Esophagus squamous epithelium (tissue), 5 donors: ENCODE results near the gene DSCAML1. TPM values are rescaled to one million over a fixed set of nuclear protein-coding genes. Genes with fewer than 3 reads are reported as not detected.

ENCODE experiments used
- DNase-seq: peaks from one replicate; lab custom pipeline; 2025; lab: John Stamatoyannopoulos, UW
- H3K27ac ChIP-seq, 4 donors: fragments of 200-600 bp; sonication (generic); one replicate each; pipeline ENCODE4 v1.5.1; 2016 to 2019; ENCODE audit warnings: mild to moderate bottlenecking in 1 of 4
- H3K27me3 ChIP-seq, 4 donors: fragments of 200-600 bp; sonication (generic); 1 replicate in 3 of 4; 2 replicates in 1 of 4; pipeline versions ENCODE4 v1.5.1 to v1.6.0; 2017 to 2021; ENCODE audit warnings: antibody characterized with exemption in 1 of 4
- H3K36me3 ChIP-seq, 3 donors: fragments of 200-600 bp; sonication (generic); one replicate each; pipeline ENCODE4 v1.5.1; 2016 to 2019
- H3K4me1 ChIP-seq, 3 donors: fragments of 200-600 bp; sonication (generic); one replicate each; pipeline ENCODE4 v1.5.1; 2017 to 2019
- H3K4me3 ChIP-seq, 4 donors: fragments of 200-600 bp; sonication (generic); 1 replicate in 3 of 4; 2 replicates in 1 of 4; pipeline ENCODE4 v1.5.1; 2016 to 2019; ENCODE audit warnings: mild to moderate bottlenecking in 2 of 4, moderate library complexity in 1 of 4
- H3K9me3 ChIP-seq, 3 donors: fragments of 200-600 bp; sonication (generic); one replicate each; pipeline ENCODE4 v1.5.1; 2016 to 2019
- POLR2A ChIP-seq, 4 donors: fragments of 450-650 bp; IDR thresholded peaks; one replicate each; pipeline ENCODE4 v1.6.1; 2017; ENCODE audit warnings: antibody characterized with exemption in 4 of 4, mild to moderate bottlenecking in 4 of 4, moderate library complexity in 3 of 4
- WGBS, 2 donors: methylation state at CpG; one replicate each; pipeline ENCODE4 v1.1.5; 2018; 5-methylcytosine and 5-hydroxymethylcytosine counted together
- intact Hi-C: fragments of 100-400 bp; cut with DNase I; formaldehyde crosslinking; loops from one replicate; pipeline ENCODE4 v1.15.0; 2022
- total RNA-seq, 4 donors: library from RNA; depleted of rRNA; stranded (reverse); fragments of >200 nt; gene quantifications; one replicate each; pipeline ENCODE4 v1.1.0, GENCODE V29; 2016
- TF ChIP-seq, protein P1 (sequence below), 6 experiments: fragments of 450-650 bp in 4 of 6; fragments of 200-600 bp in 2 of 6; sonication (generic) in 2 of 6; IDR thresholded peaks; one replicate each; pipeline ENCODE4 v1.5.1; 2016 to 2019; ENCODE audit warnings: antibody characterized with exemption in 6 of 6, mild to moderate bottlenecking in 4 of 6, moderate library complexity in 4 of 6
- donor health status: DM: yes; HTN: yes; CAD: no.

DSCAML1 gene
- total RNA-seq, 4 donors from 2014 or later, result 0.04 to 0.19 TPM; not detected in 2

DNA sequence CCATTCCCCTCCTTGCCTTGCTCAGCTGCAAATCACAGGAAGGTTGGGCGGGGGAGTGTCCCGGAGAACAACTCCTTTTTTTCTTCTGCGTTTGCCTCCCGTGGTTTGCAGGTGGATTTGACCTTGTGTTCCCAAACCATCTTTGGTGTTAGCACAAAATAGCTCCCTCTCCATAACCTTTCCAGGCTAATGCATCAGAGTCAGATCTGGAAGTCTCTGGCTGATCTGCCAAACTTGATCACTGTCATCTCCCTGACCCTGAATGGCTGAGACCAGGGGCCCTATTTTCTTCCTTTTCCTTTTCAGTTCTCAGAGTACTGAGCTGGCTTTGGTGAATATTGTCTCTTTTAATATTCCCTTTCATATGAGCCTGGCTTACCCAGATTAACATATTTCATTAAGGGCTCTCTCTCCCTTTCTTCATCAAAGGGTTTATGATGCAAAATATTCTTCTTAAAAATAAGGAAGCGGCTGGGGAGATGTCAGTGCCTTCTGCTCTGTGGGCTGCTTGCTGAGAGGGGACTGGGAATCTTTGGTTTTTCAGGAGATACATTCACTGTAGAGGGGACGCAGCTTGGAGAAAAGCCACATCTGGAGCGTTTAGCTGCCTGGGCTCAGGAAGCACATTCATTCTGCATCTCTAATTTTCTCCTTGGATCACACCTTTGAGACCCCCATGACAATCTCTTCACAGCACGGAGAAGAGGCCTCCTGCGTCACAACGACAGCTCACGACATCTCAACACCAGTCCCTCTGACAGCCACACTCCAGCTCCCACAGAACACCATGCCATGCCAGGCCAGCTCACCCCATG, 321.1 kb downstream of the DSCAML1 start:
- 64 to 68% methylated on average over 9 to 11 of the region's 11 CpGs for WGBS, 2 donors
- H3K27me3 ChIP-seq, result peaks cover 0 to 15% (median 0%) of the 10 kb centered on the region in 4 donors
- intact Hi-C loops, result no loop called here
- no peaks in the 10 kb centered on the region for H3K36me3 ChIP-seq
- no peak for DNase-seq
- no peak overlapping the region for H3K4me3 ChIP-seq
- H3K27ac ChIP-seq, result no peak overlapping the region
- no peaks in the 10 kb centered on the region for H3K9me3 ChIP-seq
- TF ChIP-seq, protein P1, sequence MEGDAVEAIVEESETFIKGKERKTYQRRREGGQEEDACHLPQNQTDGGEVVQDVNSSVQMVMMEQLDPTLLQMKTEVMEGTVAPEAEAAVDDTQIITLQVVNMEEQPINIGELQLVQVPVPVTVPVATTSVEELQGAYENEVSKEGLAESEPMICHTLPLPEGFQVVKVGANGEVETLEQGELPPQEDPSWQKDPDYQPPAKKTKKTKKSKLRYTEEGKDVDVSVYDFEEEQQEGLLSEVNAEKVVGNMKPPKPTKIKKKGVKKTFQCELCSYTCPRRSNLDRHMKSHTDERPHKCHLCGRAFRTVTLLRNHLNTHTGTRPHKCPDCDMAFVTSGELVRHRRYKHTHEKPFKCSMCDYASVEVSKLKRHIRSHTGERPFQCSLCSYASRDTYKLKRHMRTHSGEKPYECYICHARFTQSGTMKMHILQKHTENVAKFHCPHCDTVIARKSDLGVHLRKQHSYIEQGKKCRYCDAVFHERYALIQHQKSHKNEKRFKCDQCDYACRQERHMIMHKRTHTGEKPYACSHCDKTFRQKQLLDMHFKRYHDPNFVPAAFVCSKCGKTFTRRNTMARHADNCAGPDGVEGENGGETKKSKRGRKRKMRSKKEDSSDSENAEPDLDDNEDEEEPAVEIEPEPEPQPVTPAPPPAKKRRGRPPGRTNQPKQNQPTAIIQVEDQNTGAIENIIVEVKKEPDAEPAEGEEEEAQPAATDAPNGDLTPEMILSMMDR (IDR thresholded peaks at IDR 0.05), result no peak
- TF ChIP-seq POLR2A (IDR thresholded peaks at IDR 0.05), result no peak
- H3K4me1 ChIP-seq, result no peaks in the 10 kb centered on the region

DNA sequence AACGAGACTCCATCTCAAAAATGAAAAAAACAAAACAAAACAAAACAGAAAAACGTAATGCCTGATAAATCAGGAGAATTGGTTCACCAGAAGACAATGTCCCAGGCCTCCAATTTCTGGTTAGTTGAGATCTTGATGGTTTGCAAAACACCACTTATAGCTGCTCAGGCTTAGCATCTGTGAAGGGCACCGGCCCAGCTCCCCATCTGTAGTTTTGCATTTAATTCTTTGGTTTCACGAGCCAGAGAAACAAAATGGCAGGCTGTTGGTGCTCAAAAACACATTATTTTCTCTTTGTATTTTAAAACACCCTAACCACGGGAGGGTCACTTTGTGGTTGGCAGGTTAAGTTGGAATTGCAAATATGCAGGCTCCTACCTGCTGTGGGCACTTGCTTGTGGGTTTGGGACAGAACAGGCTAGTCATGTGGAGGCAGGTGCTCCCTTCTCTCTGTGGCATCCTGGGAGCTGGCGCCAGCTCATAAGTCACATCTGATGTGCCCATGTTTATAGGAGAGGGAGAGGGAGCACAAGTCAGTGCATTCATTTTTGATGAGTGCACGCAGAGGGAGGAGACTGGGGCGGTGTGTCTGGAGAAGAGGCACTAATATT, 323.4 kb downstream of the DSCAML1 start:
- DNase-seq, result no peak
- no peak overlapping the region for H3K27ac ChIP-seq
- no peak for TF ChIP-seq POLR2A (IDR thresholded peaks at IDR 0.05)
- TF ChIP-seq, protein P1 (IDR thresholded peaks at IDR 0.05), result no peak
- H3K27me3 ChIP-seq, result peaks cover 0 to 9% (median 0%) of the 10 kb centered on the region in 4 donors
- 61 to 71% methylated on average over 8 of the region's 8 CpGs for WGBS, 2 donors
- intact Hi-C loops, result no loop called here
- no peaks in the 10 kb centered on the region for H3K4me1 ChIP-seq
- H3K4me3 ChIP-seq, result no peak overlapping the region
- H3K9me3 ChIP-seq, result no peaks in the 10 kb centered on the region
- no peaks in the 10 kb centered on the region for H3K36me3 ChIP-seq

DNA sequence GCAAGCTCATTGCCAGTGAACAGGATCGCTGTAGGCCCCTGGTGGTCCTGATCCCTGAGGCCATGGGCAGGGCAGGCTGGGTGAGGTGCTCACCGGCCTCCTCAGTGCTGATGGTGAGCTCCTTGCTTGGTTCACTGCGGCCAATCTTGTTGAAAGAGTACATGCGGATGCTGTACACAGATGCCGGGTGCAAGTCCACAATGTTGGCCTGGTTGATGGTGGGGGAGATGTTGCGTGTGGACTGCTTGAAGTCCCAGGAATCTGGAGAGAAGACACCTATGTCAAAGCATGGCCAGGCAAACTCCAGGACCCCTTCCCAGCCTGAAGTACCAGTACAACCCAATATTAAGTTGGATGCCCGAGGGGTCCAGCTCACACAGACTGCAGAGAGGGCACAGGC, 325.2 kb downstream of the DSCAML1 start:
- Histone ChIP-seq H3K27me3 (no peaks in the 10 kb centered on the region), H3K4me3 (no peak overlapping the region), H3K27ac (no peak overlapping the region), H3K36me3 (no peaks in the 10 kb centered on the region), H3K9me3 (no peaks in the 10 kb centered on the region), H3K4me1 (no peaks in the 10 kb centered on the region)
- intact Hi-C loops, result no loop called here
- 100% methylated on average over 1 to 4 of the region's 7 CpGs for WGBS, 2 donors
- TF ChIP-seq, protein P1 (IDR thresholded peaks at IDR 0.05), result no peak
- TF ChIP-seq POLR2A (IDR thresholded peaks at IDR 0.05), result no peak
- DNase-seq, result no peak

DNA sequence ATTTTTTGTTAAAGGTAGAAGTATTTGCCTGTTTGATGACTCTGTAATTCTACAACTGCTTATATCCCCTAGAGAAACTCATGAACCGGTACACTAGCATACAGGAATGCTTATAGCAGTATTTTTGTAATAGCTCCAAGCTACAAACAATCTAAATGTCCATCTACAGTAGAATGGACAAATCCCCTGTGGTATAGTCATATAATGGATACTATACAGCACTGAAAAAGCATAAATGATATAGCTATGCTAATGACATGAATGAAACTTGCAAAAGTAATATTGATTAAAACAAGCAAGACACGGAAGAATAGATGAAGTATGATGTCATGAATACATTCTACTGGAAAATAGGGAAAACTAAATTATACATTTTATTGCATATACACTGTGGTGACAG, 326.4 kb downstream of the DSCAML1 start:
- intact Hi-C loops, result no loop called here
- H3K27me3 ChIP-seq, result no peaks in the 10 kb centered on the region
- 83 to 88% methylated on average over 2 of the region's 2 CpGs for WGBS, 2 donors
- no peaks in the 10 kb centered on the region for H3K9me3 ChIP-seq
- H3K4me3 ChIP-seq, result no peak overlapping the region
- no peak for TF ChIP-seq POLR2A (IDR thresholded peaks at IDR 0.05)
- TF ChIP-seq, protein P1 (IDR thresholded peaks at IDR 0.05), result no peak
- DNase-seq, result no peak
- H3K27ac ChIP-seq, result no peak overlapping the region
- H3K36me3 ChIP-seq, result no peaks in the 10 kb centered on the region
- no peaks in the 10 kb centered on the region for H3K4me1 ChIP-seq

DNA sequence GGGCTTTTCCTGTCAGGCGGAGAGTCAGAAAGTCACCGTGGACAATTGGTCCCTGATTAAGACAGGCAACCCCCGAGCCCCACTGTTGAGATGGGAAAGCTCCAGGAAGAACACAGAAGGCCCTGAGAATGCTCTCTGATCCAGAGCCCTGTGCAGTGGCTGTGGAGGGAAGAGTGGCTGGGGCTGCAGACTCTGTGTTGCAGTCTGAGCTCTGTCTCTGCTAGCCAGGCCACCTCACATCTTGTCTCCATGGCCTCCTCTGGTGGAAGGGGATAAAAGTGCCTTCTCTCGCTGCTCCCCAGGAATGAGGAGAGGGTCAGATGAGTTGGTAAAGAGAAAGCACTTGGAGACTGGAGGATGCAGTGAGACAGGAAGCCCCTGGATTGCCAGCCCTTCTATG, 328.1 kb downstream of the DSCAML1 start:
- intact Hi-C loops, result no loop called here
- TF ChIP-seq, protein P1 (IDR thresholded peaks at IDR 0.05), result no peak
- TF ChIP-seq POLR2A (IDR thresholded peaks at IDR 0.05), result no peak
- no peak for DNase-seq
- H3K27me3 ChIP-seq, result peaks cover 0 to 4% (median 0%) of the 10 kb centered on the region in 4 donors
- no peaks in the 10 kb centered on the region for H3K4me1 ChIP-seq
- no peaks in the 10 kb centered on the region for H3K9me3 ChIP-seq
- H3K36me3 ChIP-seq, result no peaks in the 10 kb centered on the region
- no peak overlapping the region for H3K27ac ChIP-seq
- WGBS, 2 donors, result 77 to 78% methylated on average over 4 of the region's 4 CpGs
- H3K4me3 ChIP-seq, result no peak overlapping the region
